ENCODE measurements around the gene SCTR.

Gene SCTR

DNA sequence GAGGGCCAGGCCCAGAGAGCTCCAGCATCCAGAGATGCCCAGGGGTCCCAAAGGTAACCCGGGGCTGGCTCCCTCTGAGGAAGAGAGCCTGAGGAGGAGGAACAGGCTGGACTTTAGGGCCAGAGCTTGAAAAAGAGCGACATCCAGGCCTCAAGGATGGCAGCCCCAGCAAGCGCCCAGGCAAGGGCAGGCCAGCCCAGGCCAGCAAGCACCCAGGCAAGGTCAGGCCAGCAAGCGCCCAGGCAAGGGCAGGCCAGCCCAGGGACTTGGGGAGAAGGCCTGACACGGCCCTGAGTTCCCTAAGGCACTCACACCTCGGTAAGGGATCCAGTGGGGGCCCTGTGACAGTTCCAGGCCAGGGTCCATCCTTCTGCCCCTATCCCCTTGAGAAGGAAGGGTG is 127.1 kb downstream of the SCTR start:
- no peaks in the 10 kb centered on the region for H3K9me3 ChIP-seq

DNA sequence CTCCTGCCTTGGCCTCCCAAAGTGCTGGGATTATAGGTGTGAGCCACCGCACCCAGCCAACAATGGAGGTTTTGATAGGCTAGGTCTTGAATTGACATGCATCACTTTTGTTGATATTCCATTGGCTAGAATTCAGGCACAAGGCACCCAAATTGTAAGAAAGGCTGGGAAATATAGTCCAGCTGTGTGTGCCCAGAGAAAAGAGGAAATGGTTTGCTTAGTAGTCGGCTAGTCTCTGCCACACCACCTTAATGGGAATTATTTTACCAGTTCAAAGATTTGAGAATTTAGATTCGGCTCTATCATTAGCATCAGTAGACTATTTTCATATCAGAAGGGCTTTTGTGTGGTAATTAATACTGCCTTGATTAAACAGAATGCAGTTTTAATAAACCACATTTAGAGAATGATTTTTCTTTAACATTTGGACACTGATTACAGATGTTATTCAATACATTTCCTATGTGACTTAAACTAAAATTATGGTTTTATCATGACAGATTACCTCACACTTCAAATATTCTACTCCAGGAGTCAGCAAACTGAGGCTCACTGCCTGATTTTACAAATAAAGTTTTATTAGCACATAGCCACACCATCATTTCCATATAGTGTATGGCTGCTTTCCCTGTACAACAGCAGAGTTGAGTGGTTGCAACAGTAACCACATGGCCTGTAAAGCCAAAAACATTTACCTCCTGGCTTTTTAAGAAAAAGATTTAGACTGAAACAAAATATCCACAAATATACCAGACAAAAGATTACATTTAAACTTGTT is 130.1 kb downstream of the SCTR start:
- DNase-seq: no peak
- Histone ChIP-seq H3K9me3 (no peaks in the 10 kb centered on the region), H3K4me1 (peaks cover 0 to 10% (median 0%) of the 10 kb centered on the region in 4 donors), H3K27me3 (no peaks in the 10 kb centered on the region), H3K4me3 (no peak overlapping the region), H3K27ac (no peak overlapping the region), H3K36me3 (no peaks in the 10 kb centered on the region)
- intact Hi-C loops (cut with DNase I; ENCODE audit: low total_unique reads): no loop called here
- TF ChIP-seq, protein P1, sequence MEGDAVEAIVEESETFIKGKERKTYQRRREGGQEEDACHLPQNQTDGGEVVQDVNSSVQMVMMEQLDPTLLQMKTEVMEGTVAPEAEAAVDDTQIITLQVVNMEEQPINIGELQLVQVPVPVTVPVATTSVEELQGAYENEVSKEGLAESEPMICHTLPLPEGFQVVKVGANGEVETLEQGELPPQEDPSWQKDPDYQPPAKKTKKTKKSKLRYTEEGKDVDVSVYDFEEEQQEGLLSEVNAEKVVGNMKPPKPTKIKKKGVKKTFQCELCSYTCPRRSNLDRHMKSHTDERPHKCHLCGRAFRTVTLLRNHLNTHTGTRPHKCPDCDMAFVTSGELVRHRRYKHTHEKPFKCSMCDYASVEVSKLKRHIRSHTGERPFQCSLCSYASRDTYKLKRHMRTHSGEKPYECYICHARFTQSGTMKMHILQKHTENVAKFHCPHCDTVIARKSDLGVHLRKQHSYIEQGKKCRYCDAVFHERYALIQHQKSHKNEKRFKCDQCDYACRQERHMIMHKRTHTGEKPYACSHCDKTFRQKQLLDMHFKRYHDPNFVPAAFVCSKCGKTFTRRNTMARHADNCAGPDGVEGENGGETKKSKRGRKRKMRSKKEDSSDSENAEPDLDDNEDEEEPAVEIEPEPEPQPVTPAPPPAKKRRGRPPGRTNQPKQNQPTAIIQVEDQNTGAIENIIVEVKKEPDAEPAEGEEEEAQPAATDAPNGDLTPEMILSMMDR (IDR thresholded peaks at IDR 0.05): no peak

More for the DNA sequence above, 127.1 kb downstream of the SCTR start:
- Histone ChIP-seq H3K4me1 (no peaks in the 10 kb centered on the region), H3K36me3 (no peaks in the 10 kb centered on the region), H3K4me3 (no peak overlapping the region), H3K27me3 (no peaks in the 10 kb centered on the region), H3K27ac (no peak overlapping the region)
- no peak for DNase-seq
- intact Hi-C loops (cut with DNase I; ENCODE audit: low total_unique reads): no loop called here
- TF ChIP-seq, protein P1 (IDR thresholded peaks at IDR 0.05): no peak

Data from tibial artery (tissue), 4 donors.